ENCODE data around the gene CSNK1E.

CSNK1E gene

GRCh38 chr22:38246692-38247091 is 70.5 kb downstream of the CSNK1E start:
- Mint-ChIP-seq H3K36me3 (ENCODE audit: low read depth) (peaks cover 48% of the 10 kb centered on the region), H3K27ac (no peak overlapping the region), H3K9me3 (no peaks in the 10 kb centered on the region), H3K4me3 (no peak overlapping the region), H3K4me1 (ENCODE audit: low read depth) (no peaks in the 10 kb centered on the region), H3K27me3 (no peaks in the 10 kb centered on the region)
- no peak for DNase-seq

DNA sequence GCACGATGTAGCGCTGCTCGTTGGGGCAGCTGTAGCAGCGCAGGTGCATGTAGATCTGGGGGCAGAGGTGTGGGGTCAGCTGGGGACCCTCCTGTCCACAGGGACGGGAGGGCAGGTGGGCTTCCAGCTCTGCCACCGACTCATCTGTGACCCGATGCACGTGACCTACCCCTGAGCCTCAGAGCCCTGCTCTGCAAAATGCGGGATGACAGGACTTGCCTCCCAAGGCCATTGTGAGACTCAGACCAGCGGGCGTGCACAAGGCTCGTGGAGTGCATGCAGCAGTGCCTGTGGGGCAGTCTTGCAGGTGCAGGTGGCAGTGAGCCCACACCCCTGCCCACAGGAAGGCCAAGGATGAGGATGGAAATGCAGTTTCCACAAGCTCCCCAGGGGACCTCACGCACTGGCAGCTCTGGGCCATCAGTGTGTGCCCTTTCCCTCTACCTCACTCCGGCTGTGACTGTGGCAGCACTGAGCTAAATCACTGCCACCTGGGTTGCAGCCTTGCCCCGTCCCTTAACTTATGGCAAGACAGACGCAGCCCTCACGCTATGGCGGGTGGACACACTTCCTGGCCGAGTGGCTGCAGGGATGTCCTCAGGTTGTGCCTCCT is 71.1 kb downstream of the CSNK1E start:
- H3K27me3 Mint-ChIP-seq = no peaks in the 10 kb centered on the region
- H3K9me3 Mint-ChIP-seq = no peaks in the 10 kb centered on the region
- no peak overlapping the region for H3K27ac Mint-ChIP-seq
- H3K4me1 Mint-ChIP-seq (ENCODE audit: low read depth) = no peaks in the 10 kb centered on the region
- DNase-seq = no peak
- H3K4me3 Mint-ChIP-seq = no peak overlapping the region
- H3K36me3 Mint-ChIP-seq (ENCODE audit: low read depth) = peaks cover 49% of the 10 kb centered on the region

- no peak for DNase-seq
- H3K4me3 Mint-ChIP-seq = no peak overlapping the region
- H3K27ac Mint-ChIP-seq = no peak overlapping the region
- no peaks in the 10 kb centered on the region for H3K9me3 Mint-ChIP-seq
- no peaks in the 10 kb centered on the region for H3K27me3 Mint-ChIP-seq
- no peaks in the 10 kb centered on the region for H3K4me1 Mint-ChIP-seq (ENCODE audit: low read depth)
- peaks cover 57% of the 10 kb centered on the region for H3K36me3 Mint-ChIP-seq (ENCODE audit: low read depth)
Measured at GRCh38 chr22:38244106-38244505, 73.1 kb downstream of the CSNK1E start.

DNA sequence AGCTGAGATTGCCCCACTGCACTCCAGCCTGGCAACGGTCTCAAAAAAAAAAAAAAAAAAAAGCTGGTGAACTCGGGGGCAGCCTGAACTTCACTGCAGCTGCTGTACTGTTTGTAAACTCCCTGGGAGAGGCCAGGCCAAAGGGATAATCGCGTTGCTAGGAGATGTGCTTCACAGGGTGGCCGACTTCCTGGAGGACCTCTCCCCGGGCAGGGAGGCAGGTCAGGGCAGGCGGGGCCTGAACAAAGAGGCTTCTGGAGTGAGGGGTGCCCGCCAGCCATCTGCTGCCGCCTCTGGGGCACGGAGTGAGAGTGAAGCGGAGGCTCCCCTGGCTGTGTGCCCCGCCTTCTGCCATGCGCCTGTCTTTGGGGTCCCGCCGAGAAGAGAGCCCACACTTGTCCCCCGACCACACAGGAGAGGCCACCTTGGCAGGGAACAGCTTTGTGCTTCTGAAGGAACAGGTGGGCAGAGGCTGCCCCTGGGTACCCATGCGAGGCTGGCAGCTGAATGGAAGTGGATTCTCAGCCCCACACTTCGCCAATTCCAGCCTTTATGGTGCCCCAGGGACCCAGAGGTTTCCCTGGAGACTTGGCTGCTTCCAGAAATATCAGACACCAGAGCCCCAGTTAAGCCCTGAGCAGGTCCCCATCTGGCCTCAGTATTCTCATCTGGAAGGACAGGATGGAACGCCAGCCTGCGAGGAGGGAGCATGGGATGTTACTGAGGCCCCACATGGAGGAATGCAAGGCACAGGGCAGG is 74.0 kb downstream of the CSNK1E start:
- H3K27ac Mint-ChIP-seq = no peak overlapping the region
- no peaks in the 10 kb centered on the region for H3K4me1 Mint-ChIP-seq (ENCODE audit: low read depth)
- DNase-seq = no peak
- H3K9me3 Mint-ChIP-seq = no peaks in the 10 kb centered on the region
- H3K27me3 Mint-ChIP-seq = no peaks in the 10 kb centered on the region
- peaks cover 60% of the 10 kb centered on the region for H3K36me3 Mint-ChIP-seq (ENCODE audit: low read depth)
- H3K4me3 Mint-ChIP-seq = no peak overlapping the region

DNA sequence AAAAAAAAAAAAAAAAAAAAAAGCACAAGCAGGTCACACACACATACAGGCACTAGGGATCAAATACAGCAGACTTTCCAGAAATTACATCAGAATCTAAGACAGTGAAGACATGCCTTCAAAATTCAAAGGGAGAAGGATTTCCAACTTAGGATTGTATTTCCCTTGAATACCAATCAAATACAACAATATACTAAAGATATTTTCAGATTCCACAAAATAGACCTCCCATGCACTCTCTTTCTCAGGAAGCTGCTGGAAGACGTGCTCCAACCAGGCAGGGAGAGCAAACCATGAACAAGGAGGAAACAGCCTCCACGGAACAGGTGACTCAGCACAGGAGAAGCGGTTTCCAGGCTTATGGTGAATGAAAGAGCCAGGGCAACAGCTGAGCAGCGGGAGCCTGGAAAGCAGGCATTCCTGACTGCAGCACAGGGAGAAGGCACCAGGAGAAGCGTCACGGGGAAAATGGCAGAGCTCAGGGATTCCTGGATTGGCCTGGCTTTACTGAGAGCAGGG is 76.4 kb downstream of the CSNK1E start:
- no peak for DNase-seq
- Mint-ChIP-seq H3K27me3 (no peaks in the 10 kb centered on the region), H3K4me3 (no peak overlapping the region), H3K36me3 (ENCODE audit: low read depth) (peaks cover 56% of the 10 kb centered on the region), H3K4me1 (ENCODE audit: low read depth) (no peaks in the 10 kb centered on the region), H3K9me3 (no peaks in the 10 kb centered on the region), H3K27ac (no peak overlapping the region)

All from activated T-cell treated with anti-CD3 and anti-CD28 coated beads, Interleukin-2, amount 50 U/mL, for 24 hours (primary cell).